WTC11 (cell line): ENCODE measurements around the gene XIRP1. TPM values are rescaled to one million over a fixed set of nuclear protein-coding genes. Genes with fewer than 3 reads are reported as not detected.

ENCODE experiments used
- ATAC-seq: fragments of 200-7000 bp; cut with Tn5 transposase; 2 replicates; pipeline ENCODE4 v1.10.0; 2021; ENCODE audit warnings: mild to moderate bottlenecking, moderate library complexity
- Bru-seq: library from RNA; stranded (reverse); fragments of 400-500 nt; gene quantifications from one replicate; lab custom pipeline; 2021; lab: Mats Ljungman, UMichigan
- CTCF ChIA-PET: fragments of 300-600 bp; sonication (Branson Sonifier 250); formaldehyde crosslinking; loops from one replicate; lab custom pipeline; 2021; ENCODE audit warnings: antibody characterized with exemption; lab: Charles Lee
- POLR2A ChIA-PET: fragments of 350-600 bp; sonication (Branson Sonifier 250); formaldehyde crosslinking; loops from one replicate; lab custom pipeline; 2021; ENCODE audit warnings: antibody characterized with exemption; lab: Charles Lee
- DNase-seq: peaks from one replicate; pipeline ENCODE4 v3.0.0; 2021; ENCODE audit warnings: low spot score
- H3K27ac Mint-ChIP-seq: 2 replicates; pipeline ENCODE4 v1.8.0; 2021; ENCODE audit warnings: mixed read lengths
- H3K27me3 Mint-ChIP-seq: 2 replicates; pipeline ENCODE4 v1.8.0; 2021; ENCODE audit warnings: low read depth, mild to moderate bottlenecking, moderate library complexity, mixed read lengths
- H3K36me3 Mint-ChIP-seq: 2 replicates; pipeline ENCODE4 v1.8.0; 2021; ENCODE audit warnings: mixed read lengths
- H3K4me1 Mint-ChIP-seq: 2 replicates; pipeline ENCODE4 v1.8.0; 2022; ENCODE audit warnings: mixed read lengths
- H3K4me3 Mint-ChIP-seq: 2 replicates; pipeline ENCODE4 v1.8.0; 2021; ENCODE audit warnings: mild to moderate bottlenecking, moderate library complexity, mixed read lengths
- H3K9me3 Mint-ChIP-seq: 2 replicates; pipeline ENCODE4 v1.8.0; 2021; ENCODE audit warnings: mixed read lengths
- AFF4 ChIP-seq: sonication (generic); formaldehyde crosslinking; IDR thresholded peaks from 2 replicates; pipeline ENCODE4 v1.8.1; 2023; ENCODE audit warnings: mild to moderate bottlenecking, missing genetic modification reagents, borderline replicate concordance
- ELF4 ChIP-seq: sonication (generic); formaldehyde crosslinking; IDR thresholded peaks from 2 replicates; pipeline ENCODE4 v1.8.1; 2022; ENCODE audit warnings: low read depth, mild to moderate bottlenecking, moderate library complexity, missing genetic modification reagents
- ERG ChIP-seq: fragments of 250-450 bp; sonication (Bioruptor Pico); IDR thresholded peaks from 2 replicates; pipeline ENCODE4 v1.8.0; 2021; ENCODE audit warnings: mild to moderate bottlenecking
- JUN ChIP-seq: sonication (generic); formaldehyde crosslinking; IDR thresholded peaks from 2 replicates; pipeline ENCODE4 v1.8.0; 2023; ENCODE audit warnings: mild to moderate bottlenecking, missing genetic modification reagents
- MAX ChIP-seq: sonication (generic); formaldehyde crosslinking; IDR thresholded peaks from 2 replicates; pipeline ENCODE4 v1.8.0; 2022; ENCODE audit warnings: mild to moderate bottlenecking, missing genetic modification reagents
- MYBL2 ChIP-seq: sonication (generic); formaldehyde crosslinking; IDR thresholded peaks from 2 replicates; pipeline ENCODE4 v1.8.1; 2023; ENCODE audit warnings: mild to moderate bottlenecking, moderate library complexity, missing genetic modification reagents
- NR1H2 ChIP-seq: sonication (generic); formaldehyde crosslinking; IDR thresholded peaks from 2 replicates; pipeline ENCODE4 v1.9.0; 2021; ENCODE audit warnings: mild to moderate bottlenecking, moderate library complexity, missing genetic modification reagents
- PRDM15 ChIP-seq: sonication (generic); formaldehyde crosslinking; IDR thresholded peaks from 2 replicates; pipeline ENCODE4 v1.8.0; 2022; ENCODE audit warnings: missing genetic modification reagents
- TEAD4 ChIP-seq: sonication (generic); formaldehyde crosslinking; IDR thresholded peaks from 2 replicates; pipeline ENCODE4 v1.8.0; 2022; ENCODE audit warnings: mild to moderate bottlenecking, missing genetic modification reagents
- USF2 ChIP-seq: sonication (generic); formaldehyde crosslinking; IDR thresholded peaks from 2 replicates; pipeline ENCODE4 v1.8.1; 2023; ENCODE audit warnings: mild to moderate bottlenecking, missing genetic modification reagents, moderate library complexity
- ZMAT4 ChIP-seq: fragments of 250-450 bp; sonication (Bioruptor Pico); IDR thresholded peaks from 2 replicates; pipeline ENCODE4 v1.9.0; 2021; ENCODE audit warnings: mild to moderate bottlenecking
- ZNF138 ChIP-seq: sonication (generic); formaldehyde crosslinking; conservative IDR thresholded peaks from 2 replicates; pipeline ENCODE4 v1.8.1; 2022; ENCODE audit warnings: mild to moderate bottlenecking, moderate library complexity, missing genetic modification reagents
- ZNF263 ChIP-seq: sonication (generic); formaldehyde crosslinking; IDR thresholded peaks from 2 replicates; pipeline ENCODE4 v1.8.1; 2022; ENCODE audit warnings: low read depth, mild to moderate bottlenecking, moderate library complexity, missing genetic modification reagents
- ZNF317 ChIP-seq: sonication (generic); formaldehyde crosslinking; IDR thresholded peaks from 2 replicates; pipeline ENCODE4 v1.8.1; 2023; ENCODE audit warnings: low read depth, mild to moderate bottlenecking, moderate library complexity, missing genetic modification reagents, borderline replicate concordance
- ZNF396 ChIP-seq: fragments of 250-450 bp; sonication (Bioruptor Pico); IDR thresholded peaks from 2 replicates; pipeline ENCODE4 v1.8.0; 2021; ENCODE audit warnings: mild to moderate bottlenecking, moderate library complexity, borderline replicate concordance
- ZNF671 ChIP-seq: fragments of 250-450 bp; sonication (Bioruptor Pico); IDR thresholded peaks from 2 replicates; pipeline ENCODE4 v1.8.0; 2021; ENCODE audit warnings: mild to moderate bottlenecking
- long read RNA-seq, 3 experiments: library from RNA in 1 of 3; library from capped mRNA in 1 of 3; library from polyadenylated mRNA in 1 of 3; unstranded in 2 of 3; stranded (forward) in 1 of 3; transcript quantifications; one replicate each; pipeline ENCODE4 v2.0.0, GENCODE V29; 2021
- total RNA-seq: library from RNA; stranded (reverse); gene quantifications from 3 replicates; pipeline ENCODE4 v1.2.3, GENCODE V29; 2021

The XIRP1 gene
- total RNA-seq: not detected in 3 replicates
- Bru-seq, nascent RNA: not detected
- long read RNA-seq, experiment 1: 0 reads
- long read RNA-seq, experiment 2: 0 reads
- long read RNA-seq, experiment 3: 0 reads

- Mint-ChIP-seq H3K9me3 (no peaks in the 10 kb centered on the region), H3K4me3 (no peak within 1 kb of the TSS), H3K27ac (no peak within 1 kb of the TSS), H3K4me1 (peaks cover 12% of the 10 kb centered on the region), H3K36me3 (no peaks in the 10 kb centered on the region), H3K27me3 (no peaks in the 10 kb centered on the region; the same call in 1 of the 2 replicates)
- no peak for ATAC-seq
- DNase-seq: no peak
- ChIA-PET CTCF (interaction anchor here (0.8 to 12.3 kb wide), 7 partner anchors 15 to 185 kb away, joined by 4 to 291 read pairs (median 7); partner anchors contain the start of genes GORASP1 and TTC21A), POLR2A (no interaction called here)
- TF ChIP-seq PRDM15 (CRISPR knock-in tag) (no peak), ZMAT4 (no peak), NR1H2 (CRISPR knock-in tag) (no peak), ELF4 (CRISPR knock-in tag) (no peak), ZNF263 (CRISPR knock-in tag) (no peak)
Measured at GRCh38 chr3:39192490-39193092, at the start of gene XIRP1. Gene XIRP1, minus strand, starts transcription at chr3:39192595. Its CDS starts 3,150 bp downstream, at chr3:39189445.

GRCh38 chr3:39241561-39241960, 49.2 kb upstream of the XIRP1 start:
- Mint-ChIP-seq H3K27ac (no peak overlapping the region), H3K4me1 (no peaks in the 10 kb centered on the region), H3K9me3 (no peaks in the 10 kb centered on the region), H3K27me3 (no peaks in the 10 kb centered on the region; the same call in 1 of the 2 replicates), H3K4me3 (no peak overlapping the region), H3K36me3 (no peaks in the 10 kb centered on the region)
- ChIA-PET CTCF (no interaction called here), POLR2A (no interaction called here)
- ATAC-seq (no peak), DNase-seq (no peak)
- no peak for TF ChIP-seq USF2 (CRISPR knock-in tag)

- Mint-ChIP-seq H3K9me3 (no peaks in the 10 kb centered on the region), H3K4me1 (peaks cover 4% of the 10 kb centered on the region), H3K27me3 (peaks cover 2% of the 10 kb centered on the region; the same call in 1 of the 2 replicates), H3K36me3 (no peaks in the 10 kb centered on the region), H3K27ac (no peak overlapping the region), H3K4me3 (no peak overlapping the region)
- CTCF ChIA-PET: interaction anchor here (1.2 kb wide), 1 partner anchor 51 kb away, joined by 3 read pairs; no protein-coding TSS in a partner anchor
- POLR2A ChIA-PET: no interaction called here
- DNase-seq (no peak), ATAC-seq (no peak)
- TF ChIP-seq MAX (CRISPR knock-in tag) (no peak), ZNF671 (CRISPR knock-in tag) (no peak), ZNF138 (CRISPR knock-in tag) (no peak), ERG (CRISPR knock-in tag) (no peak), ZNF317 (CRISPR knock-in tag) (no peak), TEAD4 (CRISPR knock-in tag) (no peak), PRDM15 (CRISPR knock-in tag) (no peak), ZNF396 (CRISPR knock-in tag) (no peak), JUN (CRISPR knock-in tag) (no peak), MYBL2 (no peak), AFF4 (CRISPR knock-in tag) (no peak)
Measured at GRCh38 chr3:39237027-39237426, 44.6 kb upstream of the XIRP1 start.
